Heart right ventricle (tissue), 16 donors: Measurements from ENCODE around the gene MTCL1. TPM values are rescaled to one million over a fixed set of nuclear protein-coding genes. Genes with fewer than 3 reads are reported as not detected.

ENCODE experiments used
- ATAC-seq, 8 donors: fragments of 200-7000 bp; cut with Tn5 transposase; one replicate each; pipeline ENCODE4 v1.9.1; 2020; ENCODE audit warnings: mild to moderate bottlenecking in 8 of 8, moderate library complexity in 8 of 8, moderate number of reproducible peaks in 1 of 8
- DNase-seq, 2 donors: peaks; one replicate each; pipeline ENCODE4 v3.0.0-alpha.2; 2020
- H3K27ac ChIP-seq, 10 donors: fragments of 200-600 bp; sonication (generic) in 2 of 10; one replicate each; pipeline versions ENCODE4 v1.5.0 to v1.8.0; 2020 to 2022; ENCODE audit warnings: mild to moderate bottlenecking in 3 of 10
- H3K27me3 ChIP-seq, 7 donors: fragments of 200-600 bp; one replicate each; pipeline ENCODE4 v1.8.0; 2021 to 2022; ENCODE audit warnings: mild to moderate bottlenecking in 2 of 7
- H3K36me3 ChIP-seq, 9 donors: fragments of 200-600 bp; sonication (generic) in 1 of 9; one replicate each; pipeline versions ENCODE4 v1.5.0 to v1.8.0; 2020 to 2022; ENCODE audit warnings: mild to moderate bottlenecking in 2 of 9
- H3K4me1 ChIP-seq, 9 donors: fragments of 200-600 bp; sonication (generic) in 1 of 9; one replicate each; pipeline versions ENCODE4 v1.5.0 to v1.8.0; 2020 to 2022; ENCODE audit warnings: mild to moderate bottlenecking in 4 of 9
- H3K4me3 ChIP-seq, 10 donors: fragments of 200-600 bp; sonication (generic) in 2 of 10; one replicate each; pipeline versions ENCODE4 v1.5.0 to v1.8.0; 2020 to 2022; ENCODE audit warnings: mild to moderate bottlenecking in 7 of 10, moderate library complexity in 2 of 10
- H3K9me3 ChIP-seq, 11 donors: fragments of 200-600 bp in 10 of 11; sonication (generic) in 2 of 11; one replicate each; pipeline versions ENCODE4 v1.5.0 to v1.8.0; 2013 to 2022; ENCODE audit warnings: mild to moderate bottlenecking in 2 of 11, control low read depth in 1 of 11, moderate library complexity in 1 of 11
- CTCF ChIP-seq, 9 donors: fragments of 200-600 bp; sonication (generic) in 2 of 9; IDR thresholded peaks; one replicate each; pipeline versions ENCODE4 v1.5.0 to v1.8.0; 2021 to 2022; ENCODE audit warnings: antibody characterized with exemption in 9 of 9, mild to moderate bottlenecking in 5 of 9, moderate library complexity in 1 of 9
- WGBS, 2 donors: extraction: QIAGEN DNeasy Blood & Tissue Kit; methylation state at CpG; one replicate each; pipeline ENCODE4 v1.1.7; 2013; ENCODE audit warnings: inconsistent platforms in 1 of 2; 5-methylcytosine and 5-hydroxymethylcytosine counted together
- intact Hi-C, 10 donors: fragments of 100-400 bp; cut with DNase I; formaldehyde crosslinking; loops; one replicate each; pipeline versions ENCODE4 v1.11.1 to v1.14.2; 2022
- polyA plus RNA-seq, 2 donors: library from polyadenylated mRNA; stranded (reverse); fragments of 200-250 nt; gene quantifications; one replicate each; pipeline ENCODE4 v1.2.3, GENCODE V29; 2013
- total RNA-seq, 10 donors: library from RNA; stranded (reverse); fragmentation: NEBNext Ultra II Directional in 3 of 10; extraction: Animal tissue kit (Norgen Biotek cat#: 25700) in 3 of 10; gene quantifications; one replicate each; pipeline versions ENCODE4 v1.2.1 to v1.2.4, GENCODE V29; 2021 to 2023
- donor health status: Arrhythmogenic right ventricular cardiomyopathy.
- donor health status: ischemic (EF 13 %, LVEDD 7.1; RV severe dilation, severe dysfunction).
- donor health status: healthy with polysubstance abuse.
- donor health status: DM: no; HTN: yes; CAD: no.
- donor health status: DM: no; HTN: no; CAD: no.
- donor health status: ischemic (EF 25% LVEDD 6.9; RV normal size, moderate dysfunction).
- donor health status: ischemic (EF 25% LVEDD 5.7; RV mildly dilated, moderate dysfunction).
- donor health status: healthy.
- donor health status: DM: yes; HTN: yes; CAD: no.
- donor health status: Ischemic cardiomyopathy.
- donor health status: ischemic (EF 35%, LVEDD 5.7; RV mildly dilated, moderate dysfunction).
- donor health status: nonischemic (EF 11% LVEDD 7.7; RV severe dilation, severe dysfunction).
- donor health status: DM: yes; HTN: yes; CAD: no.
- donor health status: PGD.
- donor health status: ischemic (EF 29% LVEDD 5.4; RV normal size, mild dysfunction).
- donor health status: nonischemic (EF 23%, LVEDD 6.1; RV moderate dilation, normal function).

The MTCL1 gene
- total and polyA plus RNA-seq, 12 donors = 1.9 to 17.2 (median 8.8) TPM

- Histone ChIP-seq H3K4me1 (no peaks in the 10 kb centered on the region), H3K36me3 (no peaks in the 10 kb centered on the region), H3K4me3 (no peak overlapping the region), H3K9me3 (no peaks in the 10 kb centered on the region), H3K27me3 (no peaks in the 10 kb centered on the region), H3K27ac (no peak overlapping the region)
- ATAC-seq (no peak), DNase-seq (no peak)
- intact Hi-C loops = loop anchor here in 1 of 10 donors (10.0 kb wide), 1 partner anchor 56 kb away; no protein-coding TSS in a partner anchor
- TF ChIP-seq CTCF (IDR thresholded peaks at IDR 0.05) = no peak
- WGBS, 2 donors = 87 to 88% methylated on average over 6 of the region's 6 CpGs
Observed at GRCh38 chr18:8860845-8861642, 155.7 kb downstream of the MTCL1 start.

- intact Hi-C loops = loop anchor here in 1 of 10 donors (10.0 kb wide), 1 partner anchor 59 kb away; no protein-coding TSS in a partner anchor
- DNase-seq = no peak
- Histone ChIP-seq H3K36me3 (no peaks in the 10 kb centered on the region), H3K4me1 (no peaks in the 10 kb centered on the region), H3K27me3 (no peaks in the 10 kb centered on the region), H3K9me3 (no peaks in the 10 kb centered on the region), H3K27ac (no peak overlapping the region), H3K4me3 (no peak overlapping the region)
- no peak for ATAC-seq
- no peak for TF ChIP-seq CTCF (IDR thresholded peaks at IDR 0.05)
- 81 to 88% methylated on average over 3 of the region's 3 CpGs for WGBS, 2 donors
Observed at GRCh38 chr18:8863427-8863826, 158.1 kb downstream of the MTCL1 start.

- Histone ChIP-seq H3K36me3 (no peaks in the 10 kb centered on the region), H3K4me3 (no peak overlapping the region), H3K9me3 (no peaks in the 10 kb centered on the region), H3K27ac (no peak overlapping the region), H3K27me3 (no peaks in the 10 kb centered on the region), H3K4me1 (no peaks in the 10 kb centered on the region)
- ATAC-seq = no peak
- no peak for DNase-seq
- intact Hi-C loops = loop anchor here in 1 of 10 donors (10.0 kb wide), 1 partner anchor 61 kb away; no protein-coding TSS in a partner anchor
- no peak for TF ChIP-seq CTCF (IDR thresholded peaks at IDR 0.05)
- 43 to 51% methylated on average over 4 of the region's 4 CpGs for WGBS, 2 donors
Observed at GRCh38 chr18:8865934-8866333, 160.6 kb downstream of the MTCL1 start.

- 85 to 100% methylated on average over 1 of the region's 1 CpG for WGBS, 2 donors
- H3K4me1 ChIP-seq = no peaks in the 10 kb centered on the region
- ATAC-seq (no peak), DNase-seq (no peak)
- H3K9me3 ChIP-seq = no peaks in the 10 kb centered on the region
- no peak overlapping the region for H3K27ac ChIP-seq
- intact Hi-C loops = loop anchor here in 1 of 10 donors (10.0 kb wide), 1 partner anchor 62 kb away; no protein-coding TSS in a partner anchor
- H3K36me3 ChIP-seq = no peaks in the 10 kb centered on the region
- no peak for TF ChIP-seq CTCF (IDR thresholded peaks at IDR 0.05)
- no peaks in the 10 kb centered on the region for H3K27me3 ChIP-seq
- no peak overlapping the region for H3K4me3 ChIP-seq
Observed at GRCh38 chr18:8866679-8867078, 161.3 kb downstream of the MTCL1 start.
